WTC11 (cell line): ENCODE data around the gene EXOSC3. TPM values are rescaled to one million over a fixed set of nuclear protein-coding genes. Genes with fewer than 3 reads are reported as not detected.

ENCODE experiments used
- ATF1 ChIP-seq: sonication (generic); formaldehyde crosslinking; IDR thresholded peaks from 2 replicates; pipeline ENCODE4 v1.8.1; 2023; ENCODE audit warnings: mild to moderate bottlenecking, moderate library complexity, missing genetic modification reagents
- ATF2 ChIP-seq: sonication (generic); formaldehyde crosslinking; IDR thresholded peaks from 2 replicates; pipeline ENCODE4 v1.8.1; 2022; ENCODE audit warnings: low read depth, missing genetic modification reagents, borderline replicate concordance
- E2F5 ChIP-seq: sonication (generic); formaldehyde crosslinking; IDR thresholded peaks from 2 replicates; pipeline ENCODE4 v1.8.1; 2022; ENCODE audit warnings: mild to moderate bottlenecking, moderate library complexity, missing genetic modification reagents
- FOXJ3 ChIP-seq: sonication (generic); formaldehyde crosslinking; IDR thresholded peaks from 2 replicates; pipeline ENCODE4 v1.9.0; 2021; ENCODE audit warnings: missing genetic modification reagents, mild to moderate bottlenecking, borderline replicate concordance
- MYBL2 ChIP-seq: sonication (generic); formaldehyde crosslinking; IDR thresholded peaks from 2 replicates; pipeline ENCODE4 v1.8.1; 2023; ENCODE audit warnings: mild to moderate bottlenecking, moderate library complexity, missing genetic modification reagents
- NFATC4 ChIP-seq: fragments of 250-450 bp; sonication (Bioruptor Pico); IDR thresholded peaks from 2 replicates; pipeline ENCODE4 v1.9.0; 2021; ENCODE audit warnings: mild to moderate bottlenecking
- NFE2L1 ChIP-seq: sonication (generic); formaldehyde crosslinking; IDR thresholded peaks from 2 replicates; pipeline ENCODE4 v1.8.1; 2023; ENCODE audit warnings: missing genetic modification reagents
- NFYB ChIP-seq: sonication (generic); formaldehyde crosslinking; conservative IDR thresholded peaks from 2 replicates; pipeline ENCODE4 v1.8.0; 2022; ENCODE audit warnings: low read depth, missing genetic modification reagents
- NR1H2 ChIP-seq: sonication (generic); formaldehyde crosslinking; IDR thresholded peaks from 2 replicates; pipeline ENCODE4 v1.9.0; 2021; ENCODE audit warnings: mild to moderate bottlenecking, moderate library complexity, missing genetic modification reagents
- ZBTB21 ChIP-seq: sonication (generic); formaldehyde crosslinking; IDR thresholded peaks from 2 replicates; pipeline ENCODE4 v1.8.1; 2023; ENCODE audit warnings: mild to moderate bottlenecking, missing genetic modification reagents, borderline replicate concordance
- ZNF121 ChIP-seq: sonication (generic); formaldehyde crosslinking; IDR thresholded peaks from 2 replicates; pipeline ENCODE4 v1.8.0; 2023; ENCODE audit warnings: missing genetic modification reagents
- ZNF317 ChIP-seq: sonication (generic); formaldehyde crosslinking; IDR thresholded peaks from 2 replicates; pipeline ENCODE4 v1.8.1; 2023; ENCODE audit warnings: low read depth, mild to moderate bottlenecking, moderate library complexity, missing genetic modification reagents, borderline replicate concordance
- ZSCAN18 ChIP-seq: fragments of 250-450 bp; sonication (Bioruptor Pico); IDR thresholded peaks from 2 replicates; pipeline ENCODE4 v2.1.2; 2022; ENCODE audit warnings: mild to moderate bottlenecking, moderate library complexity
- total RNA-seq: library from RNA; stranded (reverse); gene quantifications from 3 replicates; pipeline ENCODE4 v1.2.3, GENCODE V29; 2021
- TF ChIP-seq, protein P1 (sequence below): sonication (generic); formaldehyde crosslinking; IDR thresholded peaks from 2 replicates; pipeline ENCODE4 v1.8.1; 2023; ENCODE audit warnings: mild to moderate bottlenecking, moderate library complexity, missing genetic modification reagents
- TF ChIP-seq, protein P2 (sequence below): sonication (generic); formaldehyde crosslinking; IDR thresholded peaks from 2 replicates; pipeline ENCODE4 v1.8.0; 2023; ENCODE audit warnings: missing genetic modification reagents, mild to moderate bottlenecking, borderline replicate concordance
- TF ChIP-seq, protein P3 (sequence below): sonication (generic); formaldehyde crosslinking; IDR thresholded peaks from 2 replicates; pipeline ENCODE4 v1.8.1; 2023; ENCODE audit warnings: mild to moderate bottlenecking, missing genetic modification reagents, moderate library complexity

Gene EXOSC3
- total RNA-seq, 1 experiment from 2014 or later, result 73.8 TPM

- TF ChIP-seq ATF2 (CRISPR knock-in tag), result 0 out of 2 replicates have a peak, but pooled peaks have one; percentile 18
- TF ChIP-seq NFATC4 (CRISPR knock-in tag), result no peak
- peak; percentile 69 for TF ChIP-seq NFE2L1
- TF ChIP-seq ZNF121, result 0 out of 2 replicates have a peak, but pooled peaks have one; percentile 41
- no peak for TF ChIP-seq ZSCAN18 (CRISPR knock-in tag)
- TF ChIP-seq ZNF317 (CRISPR knock-in tag), result 0 out of 2 replicates have a peak, but pooled peaks have one; percentile 45
- TF ChIP-seq, protein P1, sequence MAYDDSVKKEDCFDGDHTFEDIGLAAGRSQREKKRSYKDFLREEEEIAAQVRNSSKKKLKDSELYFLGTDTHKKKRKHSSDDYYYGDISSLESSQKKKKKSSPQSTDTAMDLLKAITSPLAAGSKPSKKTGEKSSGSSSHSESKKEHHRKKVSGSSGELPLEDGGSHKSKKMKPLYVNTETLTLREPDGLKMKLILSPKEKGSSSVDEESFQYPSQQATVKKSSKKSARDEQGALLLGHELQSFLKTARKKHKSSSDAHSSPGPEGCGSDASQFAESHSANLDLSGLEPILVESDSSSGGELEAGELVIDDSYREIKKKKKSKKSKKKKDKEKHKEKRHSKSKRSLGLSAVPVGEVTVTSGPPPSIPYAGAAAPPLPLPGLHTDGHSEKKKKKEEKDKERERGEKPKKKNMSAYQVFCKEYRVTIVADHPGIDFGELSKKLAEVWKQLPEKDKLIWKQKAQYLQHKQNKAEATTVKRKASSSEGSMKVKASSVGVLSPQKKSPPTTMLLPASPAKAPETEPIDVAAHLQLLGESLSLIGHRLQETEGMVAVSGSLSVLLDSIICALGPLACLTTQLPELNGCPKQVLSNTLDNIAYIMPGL (CRISPR knock-in tag), result peak; percentile 97
- peak; percentile 39; the same call in 1 of the 2 replicates for TF ChIP-seq NFYB (CRISPR knock-in tag)
- TF ChIP-seq FOXJ3, result no peak
- TF ChIP-seq ZBTB21 (CRISPR knock-in tag), result no peak
- TF ChIP-seq NR1H2 (CRISPR knock-in tag), result no peak
- peak; percentile 96 for TF ChIP-seq E2F5 (CRISPR knock-in tag)
- TF ChIP-seq, protein P2, sequence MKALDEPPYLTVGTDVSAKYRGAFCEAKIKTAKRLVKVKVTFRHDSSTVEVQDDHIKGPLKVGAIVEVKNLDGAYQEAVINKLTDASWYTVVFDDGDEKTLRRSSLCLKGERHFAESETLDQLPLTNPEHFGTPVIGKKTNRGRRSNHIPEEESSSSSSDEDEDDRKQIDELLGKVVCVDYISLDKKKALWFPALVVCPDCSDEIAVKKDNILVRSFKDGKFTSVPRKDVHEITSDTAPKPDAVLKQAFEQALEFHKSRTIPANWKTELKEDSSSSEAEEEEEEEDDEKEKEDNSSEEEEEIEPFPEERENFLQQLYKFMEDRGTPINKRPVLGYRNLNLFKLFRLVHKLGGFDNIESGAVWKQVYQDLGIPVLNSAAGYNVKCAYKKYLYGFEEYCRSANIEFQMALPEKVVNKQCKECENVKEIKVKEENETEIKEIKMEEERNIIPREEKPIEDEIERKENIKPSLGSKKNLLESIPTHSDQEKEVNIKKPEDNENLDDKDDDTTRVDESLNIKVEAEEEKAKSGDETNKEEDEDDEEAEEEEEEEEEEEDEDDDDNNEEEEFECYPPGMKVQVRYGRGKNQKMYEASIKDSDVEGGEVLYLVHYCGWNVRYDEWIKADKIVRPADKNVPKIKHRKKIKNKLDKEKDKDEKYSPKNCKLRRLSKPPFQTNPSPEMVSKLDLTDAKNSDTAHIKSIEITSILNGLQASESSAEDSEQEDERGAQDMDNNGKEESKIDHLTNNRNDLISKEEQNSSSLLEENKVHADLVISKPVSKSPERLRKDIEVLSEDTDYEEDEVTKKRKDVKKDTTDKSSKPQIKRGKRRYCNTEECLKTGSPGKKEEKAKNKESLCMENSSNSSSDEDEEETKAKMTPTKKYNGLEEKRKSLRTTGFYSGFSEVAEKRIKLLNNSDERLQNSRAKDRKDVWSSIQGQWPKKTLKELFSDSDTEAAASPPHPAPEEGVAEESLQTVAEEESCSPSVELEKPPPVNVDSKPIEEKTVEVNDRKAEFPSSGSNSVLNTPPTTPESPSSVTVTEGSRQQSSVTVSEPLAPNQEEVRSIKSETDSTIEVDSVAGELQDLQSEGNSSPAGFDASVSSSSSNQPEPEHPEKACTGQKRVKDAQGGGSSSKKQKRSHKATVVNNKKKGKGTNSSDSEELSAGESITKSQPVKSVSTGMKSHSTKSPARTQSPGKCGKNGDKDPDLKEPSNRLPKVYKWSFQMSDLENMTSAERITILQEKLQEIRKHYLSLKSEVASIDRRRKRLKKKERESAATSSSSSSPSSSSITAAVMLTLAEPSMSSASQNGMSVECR (CRISPR knock-in tag), result peak; percentile 75; the same call in 1 of the 2 replicates
- TF ChIP-seq ATF1 (CRISPR knock-in tag), result no peak
- TF ChIP-seq, protein P3, sequence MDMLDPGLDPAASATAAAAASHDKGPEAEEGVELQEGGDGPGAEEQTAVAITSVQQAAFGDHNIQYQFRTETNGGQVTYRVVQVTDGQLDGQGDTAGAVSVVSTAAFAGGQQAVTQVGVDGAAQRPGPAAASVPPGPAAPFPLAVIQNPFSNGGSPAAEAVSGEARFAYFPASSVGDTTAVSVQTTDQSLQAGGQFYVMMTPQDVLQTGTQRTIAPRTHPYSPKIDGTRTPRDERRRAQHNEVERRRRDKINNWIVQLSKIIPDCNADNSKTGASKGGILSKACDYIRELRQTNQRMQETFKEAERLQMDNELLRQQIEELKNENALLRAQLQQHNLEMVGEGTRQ (CRISPR knock-in tag), result peak; percentile 52; the same call in 1 of the 2 replicates
- peak; percentile 96 for TF ChIP-seq MYBL2 (CRISPR knock-in tag)
These were observed 15.9 kb upstream of the EXOSC3 start, which contains the start of gene DCAF10 (continued) for GRCh38 chr9:37800631-37801286.
